ENCODE measurements around the gene SEMA7A. TPM values are rescaled to one million over a fixed set of nuclear protein-coding genes. Genes with fewer than 3 reads are reported as not detected.

SEMA7A gene
- total RNA-seq, 1 experiment from 2014 or later, result 38.1 TPM

DNA sequence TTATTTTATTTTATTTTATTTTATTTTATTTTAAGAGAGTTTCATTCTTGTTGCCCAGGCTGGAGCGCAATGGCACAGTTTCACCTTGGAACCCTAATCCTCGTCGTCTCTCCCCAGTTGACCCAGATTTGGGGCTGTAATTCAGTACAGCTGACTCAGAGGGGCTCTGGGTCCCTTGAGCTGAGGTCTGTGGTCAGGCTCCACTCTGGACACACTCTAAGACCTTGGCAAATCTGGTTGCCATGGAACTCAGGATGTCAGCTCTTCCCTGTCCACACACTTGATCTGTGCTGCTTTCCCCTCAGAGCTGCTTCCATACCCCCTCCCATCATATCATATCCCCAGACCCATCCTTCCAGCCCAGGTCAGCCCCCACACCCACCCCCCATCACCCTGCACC, 65.6 kb downstream of the SEMA7A start:
- ChIA-PET CTCF (no interaction called here), POLR2A (no interaction called here)
- TF ChIP-seq, protein P1, sequence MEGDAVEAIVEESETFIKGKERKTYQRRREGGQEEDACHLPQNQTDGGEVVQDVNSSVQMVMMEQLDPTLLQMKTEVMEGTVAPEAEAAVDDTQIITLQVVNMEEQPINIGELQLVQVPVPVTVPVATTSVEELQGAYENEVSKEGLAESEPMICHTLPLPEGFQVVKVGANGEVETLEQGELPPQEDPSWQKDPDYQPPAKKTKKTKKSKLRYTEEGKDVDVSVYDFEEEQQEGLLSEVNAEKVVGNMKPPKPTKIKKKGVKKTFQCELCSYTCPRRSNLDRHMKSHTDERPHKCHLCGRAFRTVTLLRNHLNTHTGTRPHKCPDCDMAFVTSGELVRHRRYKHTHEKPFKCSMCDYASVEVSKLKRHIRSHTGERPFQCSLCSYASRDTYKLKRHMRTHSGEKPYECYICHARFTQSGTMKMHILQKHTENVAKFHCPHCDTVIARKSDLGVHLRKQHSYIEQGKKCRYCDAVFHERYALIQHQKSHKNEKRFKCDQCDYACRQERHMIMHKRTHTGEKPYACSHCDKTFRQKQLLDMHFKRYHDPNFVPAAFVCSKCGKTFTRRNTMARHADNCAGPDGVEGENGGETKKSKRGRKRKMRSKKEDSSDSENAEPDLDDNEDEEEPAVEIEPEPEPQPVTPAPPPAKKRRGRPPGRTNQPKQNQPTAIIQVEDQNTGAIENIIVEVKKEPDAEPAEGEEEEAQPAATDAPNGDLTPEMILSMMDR (IDR thresholded peaks at IDR 0.05; ENCODE audit: insufficient read depth in 1 of 2, low read depth in 1 of 2, low read length in 1 of 2, severe bottlenecking in 1 of 2, unreplicated experiment in 1 of 2), result no peak
- H3K4me1 Mint-ChIP-seq (ENCODE audit: low read depth, unreplicated experiment), result no peaks in the 10 kb centered on the region
- no peak overlapping the region for H3K4me3 Mint-ChIP-seq (ENCODE audit: unreplicated experiment)
- H3K27me3 Mint-ChIP-seq (ENCODE audit: insufficient read depth, unreplicated experiment), result peaks cover 6% of the 10 kb centered on the region
- Histone ChIP-seq H3K9me3 (no peaks in the 10 kb centered on the region), H3K4me3 (ENCODE audit: low read depth, low read length) (no peak overlapping the region), H3K4me1 (no peaks in the 10 kb centered on the region), H3K27me3 (replicated peaks; ENCODE audit: control insufficient read depth, insufficient read depth, low read length) (no peaks in the 10 kb centered on the region), H3K36me3 (ENCODE audit: control insufficient read depth, insufficient read depth, low read length) (no peaks in the 10 kb centered on the region)
- BruUV-seq (replicated peaks), result no TSS peak
- no peak for DNase-seq
- intact Hi-C loops (cut with micrococcal nuclease; ENCODE audit: unreplicated experiment), result no loop called here
- H3K36me3 Mint-ChIP-seq (ENCODE audit: insufficient read depth, unreplicated experiment), result no peaks in the 10 kb centered on the region
- H3K27ac Mint-ChIP-seq (ENCODE audit: unreplicated experiment), result no peak overlapping the region
- no peaks in the 10 kb centered on the region for H3K9me3 Mint-ChIP-seq (ENCODE audit: unreplicated experiment)

DNA sequence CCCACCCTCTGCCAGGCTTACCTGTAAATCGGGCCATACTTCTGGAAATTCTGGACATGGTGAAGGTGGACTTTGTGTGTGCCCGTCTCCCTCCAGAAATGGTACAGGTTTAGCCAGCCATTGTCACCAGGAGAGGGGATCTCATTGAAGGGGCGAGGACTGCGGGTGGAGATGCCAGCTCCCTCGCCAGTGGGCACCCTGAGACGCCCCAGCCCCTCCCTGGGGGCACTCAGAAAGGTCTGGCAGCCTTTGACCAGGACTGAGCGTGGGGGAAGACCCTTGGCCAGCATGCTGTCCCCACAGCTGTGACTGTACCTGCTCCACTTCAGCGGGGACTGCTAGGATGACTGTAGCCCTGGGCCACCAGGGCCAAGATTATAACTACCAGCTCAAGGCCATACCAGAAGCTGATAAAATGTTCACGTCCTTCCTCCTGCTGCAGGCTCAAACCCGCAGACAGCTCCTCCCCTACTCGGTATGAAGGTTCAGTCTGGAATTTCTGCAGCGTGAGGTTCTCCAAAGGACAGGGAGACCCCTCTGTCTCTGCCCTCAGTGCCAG, 66.4 kb downstream of the SEMA7A start, which contains the start of gene CYP11A1:
Gene CYP11A1, minus strand, starts transcription at position 351 of the 559 bp plus-strand sequence. Its CDS starts 61 bp downstream, at position 290.
- no peak within 1 kb of the TSS for H3K4me3 Mint-ChIP-seq (ENCODE audit: unreplicated experiment)
- Histone ChIP-seq H3K4me1 (no peaks in the 10 kb centered on the region), H3K27me3 (replicated peaks; ENCODE audit: control insufficient read depth, insufficient read depth, low read length) (no peaks in the 10 kb centered on the region), H3K9me3 (no peaks in the 10 kb centered on the region), H3K36me3 (ENCODE audit: control insufficient read depth, insufficient read depth, low read length) (no peaks in the 10 kb centered on the region), H3K4me3 (ENCODE audit: low read depth, low read length) (no peak within 1 kb of the TSS)
- peaks cover 6% of the 10 kb centered on the region for H3K27me3 Mint-ChIP-seq (ENCODE audit: insufficient read depth, unreplicated experiment)
- no peaks in the 10 kb centered on the region for H3K9me3 Mint-ChIP-seq (ENCODE audit: unreplicated experiment)
- ChIA-PET POLR2A (no interaction called here), CTCF (no interaction called here)
- no TSS peak for BruUV-seq (replicated peaks)
- H3K27ac Mint-ChIP-seq (ENCODE audit: unreplicated experiment), result no peak within 1 kb of the TSS
- H3K4me1 Mint-ChIP-seq (ENCODE audit: low read depth, unreplicated experiment), result no peaks in the 10 kb centered on the region
- H3K36me3 Mint-ChIP-seq (ENCODE audit: insufficient read depth, unreplicated experiment), result no peaks in the 10 kb centered on the region
- TF ChIP-seq, protein P1 (IDR thresholded peaks at IDR 0.05; ENCODE audit: insufficient read depth in 1 of 2, low read depth in 1 of 2, low read length in 1 of 2, severe bottlenecking in 1 of 2, unreplicated experiment in 1 of 2), result no peak
- intact Hi-C loops (cut with micrococcal nuclease; ENCODE audit: unreplicated experiment), result no loop called here
- DNase-seq, result no peak

DNA sequence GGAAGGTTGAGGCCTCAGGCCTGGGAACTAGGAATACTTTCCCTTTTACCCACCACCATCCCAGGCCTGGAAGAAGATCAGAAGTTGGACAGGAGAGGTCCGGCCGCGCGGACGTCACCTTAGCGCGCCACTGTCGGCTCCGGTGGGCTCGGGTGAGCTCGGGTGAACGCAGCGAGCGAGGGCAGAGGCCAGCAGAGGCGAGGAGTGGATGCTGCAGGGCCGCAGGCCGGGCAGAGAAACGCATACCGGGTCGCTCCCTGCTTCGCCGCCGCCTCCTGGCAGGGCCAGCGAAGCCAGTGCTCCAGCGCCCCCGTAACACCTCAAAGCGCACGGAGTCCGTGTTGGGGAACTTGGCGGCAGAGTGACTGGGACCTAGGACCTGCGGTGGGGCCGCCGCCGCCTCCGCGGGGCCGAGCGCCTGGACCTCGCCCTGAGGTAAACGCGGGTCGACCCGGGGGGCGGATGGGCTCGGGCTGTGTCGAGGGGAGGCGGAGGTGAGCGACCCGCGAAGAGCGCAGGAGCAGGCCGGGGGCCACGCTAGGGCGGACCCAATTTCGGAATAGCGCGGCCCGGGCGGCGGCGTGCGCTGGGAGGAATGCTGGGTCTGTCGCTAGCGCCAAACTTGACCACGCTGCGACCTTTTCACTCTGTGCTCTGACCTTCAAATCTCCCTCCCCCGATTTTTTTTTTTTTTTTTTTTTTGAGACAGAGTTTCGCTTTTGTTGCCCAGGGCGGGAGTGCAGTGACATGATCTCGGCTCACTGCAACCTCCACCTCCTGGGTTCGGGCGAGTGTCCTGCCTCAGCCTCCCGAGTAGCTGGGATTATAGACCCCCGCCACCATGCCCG, 67.9 kb downstream of the SEMA7A start:
- Mint-ChIP-seq H3K4me1 (ENCODE audit: low read depth, unreplicated experiment) (no peaks in the 10 kb centered on the region), H3K27me3 (ENCODE audit: insufficient read depth, unreplicated experiment) (peaks cover 6% of the 10 kb centered on the region), H3K9me3 (ENCODE audit: unreplicated experiment) (no peaks in the 10 kb centered on the region), H3K27ac (ENCODE audit: unreplicated experiment) (no peak overlapping the region), H3K36me3 (ENCODE audit: insufficient read depth, unreplicated experiment) (no peaks in the 10 kb centered on the region), H3K4me3 (ENCODE audit: unreplicated experiment) (no peak overlapping the region)
- TF ChIP-seq, protein P1 (IDR thresholded peaks at IDR 0.05; ENCODE audit: insufficient read depth in 1 of 2, low read depth in 1 of 2, low read length in 1 of 2, severe bottlenecking in 1 of 2, unreplicated experiment in 1 of 2), result no peak
- BruUV-seq (replicated peaks), result no TSS peak
- ChIA-PET CTCF (no interaction called here), POLR2A (no interaction called here)
- H3K4me1 ChIP-seq, result no peaks in the 10 kb centered on the region
- H3K4me3 ChIP-seq (ENCODE audit: low read depth, low read length), result no peak overlapping the region
- DNase-seq, result no peak
- no peaks in the 10 kb centered on the region for H3K27me3 ChIP-seq (replicated peaks; ENCODE audit: control insufficient read depth, insufficient read depth, low read length)
- intact Hi-C loops (cut with micrococcal nuclease; ENCODE audit: unreplicated experiment), result no loop called here
- no peaks in the 10 kb centered on the region for H3K36me3 ChIP-seq (ENCODE audit: control insufficient read depth, insufficient read depth, low read length)
- no peaks in the 10 kb centered on the region for H3K9me3 ChIP-seq

All from Caco-2 (cell line).